ENCODE measurements around the gene CAPSL.

GRCh38 chr5:35881758-35882157 is 56.7 kb downstream of the CAPSL start:
- TF ChIP-seq CTCF (conservative IDR thresholded peaks at IDR 0.05) (no peak), ZFX (IDR thresholded peaks at IDR 0.05) (no peak)
